Pancreas (tissue), 10 donors: ENCODE measurements around the gene ZNF362. TPM values are rescaled to one million over a fixed set of nuclear protein-coding genes. Genes with fewer than 3 reads are reported as not detected.
A peak's percentile ranks its signal among the peaks of the same experiment; 100 is the strongest.

Source experiments
- ATAC-seq, 4 donors: fragments of 200-7000 bp; cut with Tn5 transposase; one replicate each; pipeline versions ENCODE4 v1.8.0 to v1.9.1; 2020; ENCODE audit warnings: mild to moderate bottlenecking in 4 of 4, moderate library complexity in 4 of 4
- DNase-seq, 6 donors: peaks; one replicate each; pipeline ENCODE4 v3.0.0-alpha.2; 2020
- FAIRE-seq: peaks from 2 replicates; lab custom pipeline; 2012; peaks lifted over from hg19 to GRCh38; lab: Jason Lieb, UNC
- H3K27ac ChIP-seq, 4 donors: fragments of 200-600 bp; sonication (generic); 1 replicate in 3 of 4; 2 replicates in 1 of 4; pipeline versions ENCODE4 v1.5.0 to v1.8.0; 2020
- H3K27me3 ChIP-seq, 4 donors: fragments of 200-600 bp; one replicate each; pipeline ENCODE4 v1.8.0; 2021
- H3K36me3 ChIP-seq, 3 donors: fragments of 200-600 bp; sonication (generic) in 1 of 3; one replicate each; pipeline versions ENCODE4 v1.5.0 to v1.8.0; 2020 to 2021
- H3K4me1 ChIP-seq, 3 donors: fragments of 200-600 bp; one replicate each; pipeline ENCODE4 v1.8.0; 2021
- H3K4me3 ChIP-seq, 4 donors: fragments of 200-600 bp; sonication (generic) in 2 of 4; one replicate each; pipeline versions ENCODE4 v1.5.0 to v1.8.0; 2020 to 2021
- H3K9me3 ChIP-seq, 4 donors: fragments of 200-600 bp; one replicate each; pipeline ENCODE4 v1.8.0; 2021
- WGBS, 2 donors: extraction: QIAGEN DNeasy Blood & Tissue Kit; methylation state at CpG; one replicate each; pipeline ENCODE4 v1.1.7; 2013; 5-methylcytosine and 5-hydroxymethylcytosine counted together
- intact Hi-C, 3 donors: fragments of 100-400 bp; cut with DNase I; formaldehyde crosslinking; loops; one replicate each; pipeline versions ENCODE4 v1.11.1 to v1.14.2; 2022
- polyA plus RNA-seq, 2 donors: library from polyadenylated mRNA; stranded (reverse); fragments of 200-250 nt; gene quantifications; one replicate each; pipeline ENCODE4 v1.2.3, GENCODE V29; 2013
- total RNA-seq, 6 donors: library from RNA; stranded (reverse); fragmentation: NEBNext Ultra II Directional in 4 of 6; extraction: Animal tissue kit (Norgen Biotek cat#: 25700) in 4 of 6; gene quantifications; one replicate each; pipeline versions ENCODE4 v1.2.1 to v1.2.4, GENCODE V29; 2021 to 2023
- TF ChIP-seq, protein P1 (sequence below), 4 donors: fragments of 200-600 bp; sonication (generic) in 3 of 4; IDR thresholded peaks; one replicate each; pipeline versions ENCODE4 v1.5.0 to v1.8.0; 2021; ENCODE audit warnings: antibody characterized with exemption in 4 of 4
- donor health status: healthy with polysubstance abuse.
- donor health status: DM: no; HTN: no; CAD: no; lungs with moderate emphysema.
- donor health status: DM: no; HTN: no; CAD: no.
- donor health status: control.
- donor health status: control.
- donor health status: Bipolar disorder and iron deficiency.
- donor health status: DM: yes; HTN: yes; CAD: no.
- donor health status: DM: no; HTN: no; CAD: no.
- donor health status: DM: no; HTN: no; CAD: no.
- donor health status: DM: yes; HTN: yes; CAD: no.

Gene ZNF362
- total and polyA plus RNA-seq, 8 donors = 11.8 to 19.7 (median 13.9) TPM

DNA sequence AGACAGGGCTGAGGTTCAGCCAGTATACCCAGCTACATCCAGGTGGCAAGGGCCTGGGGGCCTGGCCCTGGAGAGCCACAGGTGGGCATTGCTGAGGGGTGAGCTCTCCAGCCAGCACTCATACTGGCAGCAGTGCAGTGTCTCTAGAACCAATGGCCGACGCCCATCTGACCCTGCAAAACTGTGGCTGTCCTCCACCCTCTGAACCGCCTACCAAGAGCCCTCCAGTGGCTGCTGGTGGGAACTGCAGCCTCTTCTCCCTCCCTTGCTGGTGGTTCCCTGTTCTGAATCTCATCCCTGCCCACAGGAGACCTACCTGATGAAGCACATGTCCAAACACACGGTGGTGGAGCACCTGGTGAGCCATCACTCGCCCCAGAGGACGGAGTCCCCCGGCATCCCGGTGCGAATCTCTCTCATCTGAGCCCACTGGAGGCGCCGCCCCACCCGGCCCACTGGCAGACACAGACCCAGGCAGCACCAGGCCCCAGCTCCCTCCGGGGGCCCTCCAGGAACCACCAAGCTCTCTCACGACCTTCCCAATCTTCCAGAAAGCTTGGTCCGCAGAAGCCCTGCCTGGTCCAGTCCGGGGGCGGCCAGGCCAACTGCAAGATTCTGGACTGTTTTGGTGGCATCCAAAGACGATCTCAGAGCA is 42.5 kb downstream of the ZNF362 start:
- FAIRE-seq = no peak
- no peak overlapping the region for H3K27ac ChIP-seq

GRCh38 chr1:33299461-33300155 is 43.3 kb downstream of the ZNF362 start:
- Histone ChIP-seq H3K36me3 (peaks cover 0 to 8% (median 0%) of the 10 kb centered on the region in 3 donors), H3K9me3 (no peaks in the 10 kb centered on the region), H3K27ac (no peak overlapping the region), H3K4me3 (no peak overlapping the region), H3K4me1 (no peaks in the 10 kb centered on the region), H3K27me3 (no peaks in the 10 kb centered on the region)
- WGBS, 2 donors = 92 to 93% methylated on average over 13 to 15 of the region's 15 CpGs
- FAIRE-seq = no peak
- intact Hi-C loops = loop anchor here in 2 of 3 donors (5.0 to 10.0 kb wide), 2 partner anchors 68 to 85 kb away; no protein-coding TSS in a partner anchor
- peak in 1 of 6 donors; percentile 39 for DNase-seq
- no peak for ATAC-seq
- TF ChIP-seq, protein P1, sequence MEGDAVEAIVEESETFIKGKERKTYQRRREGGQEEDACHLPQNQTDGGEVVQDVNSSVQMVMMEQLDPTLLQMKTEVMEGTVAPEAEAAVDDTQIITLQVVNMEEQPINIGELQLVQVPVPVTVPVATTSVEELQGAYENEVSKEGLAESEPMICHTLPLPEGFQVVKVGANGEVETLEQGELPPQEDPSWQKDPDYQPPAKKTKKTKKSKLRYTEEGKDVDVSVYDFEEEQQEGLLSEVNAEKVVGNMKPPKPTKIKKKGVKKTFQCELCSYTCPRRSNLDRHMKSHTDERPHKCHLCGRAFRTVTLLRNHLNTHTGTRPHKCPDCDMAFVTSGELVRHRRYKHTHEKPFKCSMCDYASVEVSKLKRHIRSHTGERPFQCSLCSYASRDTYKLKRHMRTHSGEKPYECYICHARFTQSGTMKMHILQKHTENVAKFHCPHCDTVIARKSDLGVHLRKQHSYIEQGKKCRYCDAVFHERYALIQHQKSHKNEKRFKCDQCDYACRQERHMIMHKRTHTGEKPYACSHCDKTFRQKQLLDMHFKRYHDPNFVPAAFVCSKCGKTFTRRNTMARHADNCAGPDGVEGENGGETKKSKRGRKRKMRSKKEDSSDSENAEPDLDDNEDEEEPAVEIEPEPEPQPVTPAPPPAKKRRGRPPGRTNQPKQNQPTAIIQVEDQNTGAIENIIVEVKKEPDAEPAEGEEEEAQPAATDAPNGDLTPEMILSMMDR (IDR thresholded peaks at IDR 0.05) = no peak

More for the DNA sequence above, 42.5 kb downstream of the ZNF362 start:
- Histone ChIP-seq H3K36me3 (peaks cover 0 to 8% (median 0%) of the 10 kb centered on the region in 3 donors), H3K4me1 (no peaks in the 10 kb centered on the region), H3K4me3 (no peak overlapping the region), H3K9me3 (no peaks in the 10 kb centered on the region), H3K27me3 (no peaks in the 10 kb centered on the region)
- WGBS, 2 donors = 77 to 80% methylated on average over 18 of the region's 18 CpGs
- ATAC-seq = peak; percentile 49 to 72 (median 64)
- TF ChIP-seq, protein P1 (IDR thresholded peaks at IDR 0.05) = peak; percentile 62 to 72 (median 70)
- peak; percentile 29 to 84 (median 66) for DNase-seq
- intact Hi-C loops = loop anchor here in 2 of 3 donors (5.0 to 10.0 kb wide), 2 partner anchors 69 to 84 kb away; no protein-coding TSS in a partner anchor

- peaks cover 0 to 7% (median 0%) of the 10 kb centered on the region in 3 donors for H3K36me3 ChIP-seq
- H3K4me1 ChIP-seq = no peaks in the 10 kb centered on the region
- H3K27me3 ChIP-seq = no peaks in the 10 kb centered on the region
- peak in 2 of 4 donors; percentile 13 to 44 for ATAC-seq
- H3K9me3 ChIP-seq = no peaks in the 10 kb centered on the region
- 85% methylated on average over 5 of the region's 5 CpGs for WGBS, 2 donors
- H3K4me3 ChIP-seq = no peak overlapping the region
- no peak overlapping the region for H3K27ac ChIP-seq
- intact Hi-C loops = no loop called here
- no peak for FAIRE-seq
- TF ChIP-seq, protein P1 (IDR thresholded peaks at IDR 0.05) = no peak
- DNase-seq = peak in 1 of 6 donors; percentile 39
Observed at GRCh38 chr1:33300673-33301072, 44.4 kb downstream of the ZNF362 start.

- FAIRE-seq (no peak), ATAC-seq (peak in 1 of 4 donors; percentile 22), DNase-seq (peak in 1 of 6 donors; percentile 17)
- Histone ChIP-seq H3K36me3 (no peaks in the 10 kb centered on the region), H3K9me3 (no peaks in the 10 kb centered on the region), H3K4me3 (no peak overlapping the region), H3K4me1 (no peaks in the 10 kb centered on the region), H3K27ac (no peak overlapping the region), H3K27me3 (no peaks in the 10 kb centered on the region)
- intact Hi-C loops = no loop called here
- TF ChIP-seq, protein P1 (IDR thresholded peaks at IDR 0.05) = no peak
- 88% methylated on average over 4 of the region's 4 CpGs for WGBS, 2 donors
Observed at GRCh38 chr1:33301273-33301984, 45.1 kb downstream of the ZNF362 start.
